ENCODE results near the gene MYO10.

GRCh38 chr5:16695779-16696178 is 240.3 kb downstream of the MYO10 start:
- TF ChIP-seq, protein P1, sequence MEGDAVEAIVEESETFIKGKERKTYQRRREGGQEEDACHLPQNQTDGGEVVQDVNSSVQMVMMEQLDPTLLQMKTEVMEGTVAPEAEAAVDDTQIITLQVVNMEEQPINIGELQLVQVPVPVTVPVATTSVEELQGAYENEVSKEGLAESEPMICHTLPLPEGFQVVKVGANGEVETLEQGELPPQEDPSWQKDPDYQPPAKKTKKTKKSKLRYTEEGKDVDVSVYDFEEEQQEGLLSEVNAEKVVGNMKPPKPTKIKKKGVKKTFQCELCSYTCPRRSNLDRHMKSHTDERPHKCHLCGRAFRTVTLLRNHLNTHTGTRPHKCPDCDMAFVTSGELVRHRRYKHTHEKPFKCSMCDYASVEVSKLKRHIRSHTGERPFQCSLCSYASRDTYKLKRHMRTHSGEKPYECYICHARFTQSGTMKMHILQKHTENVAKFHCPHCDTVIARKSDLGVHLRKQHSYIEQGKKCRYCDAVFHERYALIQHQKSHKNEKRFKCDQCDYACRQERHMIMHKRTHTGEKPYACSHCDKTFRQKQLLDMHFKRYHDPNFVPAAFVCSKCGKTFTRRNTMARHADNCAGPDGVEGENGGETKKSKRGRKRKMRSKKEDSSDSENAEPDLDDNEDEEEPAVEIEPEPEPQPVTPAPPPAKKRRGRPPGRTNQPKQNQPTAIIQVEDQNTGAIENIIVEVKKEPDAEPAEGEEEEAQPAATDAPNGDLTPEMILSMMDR (IDR thresholded peaks at IDR 0.05) = no peak
- no peak for TF ChIP-seq POLR2A (IDR thresholded peaks at IDR 0.05)
- TF ChIP-seq EP300 (IDR thresholded peaks at IDR 0.05) = no peak

Data from tibial nerve (tissue), 4 donors.